Measurements from ENCODE around the gene GRAP2.

GRAP2 gene

GRCh38 chr22:39936523-39937145 is 35.8 kb downstream of the GRAP2 start:
- Histone ChIP-seq H3K9me3 (no peaks in the 10 kb centered on the region), H3K27me3 (peaks cover 42% of the 10 kb centered on the region), H3K36me3 (no peaks in the 10 kb centered on the region), H3K4me1 (no peaks in the 10 kb centered on the region), H3K4me3 (ENCODE audit: low read depth, low read length) (no peak overlapping the region)
- no peak for TF ChIP-seq CTCF (IDR thresholded peaks at IDR 0.05; ENCODE audit: low read depth, low read length)
- DNase-seq: no peak

- no peaks in the 10 kb centered on the region for H3K36me3 ChIP-seq
- DNase-seq: no peak
- H3K27me3 ChIP-seq: peaks cover 42% of the 10 kb centered on the region
- no peak overlapping the region for H3K4me3 ChIP-seq (ENCODE audit: low read depth, low read length)
- no peaks in the 10 kb centered on the region; the same call in 1 of the 2 replicates for H3K4me1 ChIP-seq
- H3K9me3 ChIP-seq: no peaks in the 10 kb centered on the region
- TF ChIP-seq CTCF (IDR thresholded peaks at IDR 0.05; ENCODE audit: low read depth, low read length): no peak
Observed at GRCh38 chr22:39937906-39938305, 37.0 kb downstream of the GRAP2 start.

- H3K4me1 ChIP-seq: no peaks in the 10 kb centered on the region; the same call in 1 of the 2 replicates
- H3K36me3 ChIP-seq: no peaks in the 10 kb centered on the region
- DNase-seq: no peak
- H3K4me3 ChIP-seq (ENCODE audit: low read depth, low read length): no peak overlapping the region
- H3K9me3 ChIP-seq: no peaks in the 10 kb centered on the region
- peaks cover 37% of the 10 kb centered on the region for H3K27me3 ChIP-seq
- no peak for TF ChIP-seq CTCF (IDR thresholded peaks at IDR 0.05; ENCODE audit: low read depth, low read length)
Observed at GRCh38 chr22:39938509-39939111, 37.7 kb downstream of the GRAP2 start.

GRCh38 chr22:39939830-39940229 is 38.9 kb downstream of the GRAP2 start:
- no peaks in the 10 kb centered on the region for H3K9me3 ChIP-seq
- DNase-seq: no peak
- TF ChIP-seq CTCF (IDR thresholded peaks at IDR 0.05; ENCODE audit: low read depth, low read length): no peak
- peaks cover 27% of the 10 kb centered on the region for H3K27me3 ChIP-seq
- H3K36me3 ChIP-seq: no peaks in the 10 kb centered on the region
- H3K4me3 ChIP-seq (ENCODE audit: low read depth, low read length): no peak overlapping the region
- no peaks in the 10 kb centered on the region; the same call in 1 of the 2 replicates for H3K4me1 ChIP-seq

- Histone ChIP-seq H3K4me1 (no peaks in the 10 kb centered on the region; the same call in 1 of the 2 replicates), H3K9me3 (no peaks in the 10 kb centered on the region), H3K27me3 (peaks cover 17% of the 10 kb centered on the region), H3K4me3 (ENCODE audit: low read depth, low read length) (no peak overlapping the region), H3K36me3 (no peaks in the 10 kb centered on the region)
- DNase-seq: no peak
- TF ChIP-seq CTCF (IDR thresholded peaks at IDR 0.05; ENCODE audit: low read depth, low read length): no peak
Observed at GRCh38 chr22:39940757-39941305, 39.9 kb downstream of the GRAP2 start.

- Histone ChIP-seq H3K4me3 (ENCODE audit: low read depth, low read length) (no peak overlapping the region), H3K27me3 (peaks cover 11% of the 10 kb centered on the region), H3K9me3 (no peaks in the 10 kb centered on the region), H3K36me3 (no peaks in the 10 kb centered on the region), H3K4me1 (no peaks in the 10 kb centered on the region; the same call in 1 of the 2 replicates)
- DNase-seq: no peak
- no peak for TF ChIP-seq CTCF (IDR thresholded peaks at IDR 0.05; ENCODE audit: low read depth, low read length)
Observed at GRCh38 chr22:39941601-39942000, 40.7 kb downstream of the GRAP2 start.
